OCI-LY7 (cell line): ENCODE measurements around the gene CDT1. TPM values are rescaled to one million over a fixed set of nuclear protein-coding genes. Genes with fewer than 3 reads are reported as not detected.

Experiments used
- BruUV-seq: library from RNA; stranded (reverse); fragments of 400-500 nt; replicated peaks from 2 replicates; lab custom pipeline; 2021; lab: Mats Ljungman, UMichigan
- CTCF ChIA-PET: fragments of 300-600 bp; sonication (Branson Sonifier 250); formaldehyde crosslinking; loops from one replicate; lab custom pipeline; 2022; ENCODE audit warnings: antibody characterized with exemption; ENCODE audit not compliant: unreplicated experiment; lab: Charles Lee
- POLR2A ChIA-PET: fragments of 300-600 bp; sonication (Branson Sonifier 250); formaldehyde crosslinking; loops from one replicate; lab custom pipeline; 2022; ENCODE audit warnings: antibody characterized with exemption; lab: Charles Lee
- DNase-seq: peaks from one replicate; pipeline ENCODE4 v3.0.0-alpha.2; 2015; ENCODE audit warnings: low spot score
- H2AFZ ChIP-seq: fragments of 200-600 bp; sonication (generic), shearing (Covaris generic); 2 replicates; pipeline ENCODE4 v1.6.1; 2014; ENCODE audit warnings: mild to moderate bottlenecking, antibody characterized with exemption, low read length, moderate library complexity
- H3K27ac ChIP-seq: fragments of 200-600 bp; sonication (generic); 2 replicates; pipeline ENCODE4 v1.5.1; 2014; ENCODE audit warnings: mixed run types, low read depth, mild to moderate bottlenecking, moderate library complexity, low read length, inconsistent platforms; ENCODE audit not compliant: poor library complexity, severe bottlenecking
- H3K36me3 ChIP-seq: fragments of 200-600 bp; sonication (generic); 2 replicates; pipeline ENCODE4 v1.6.1; 2014; ENCODE audit warnings: mild to moderate bottlenecking, antibody characterized with exemption, low read length, moderate library complexity, mixed read lengths; ENCODE audit not compliant: insufficient read depth
- H3K4me1 ChIP-seq: fragments of 200-600 bp; sonication (generic); 2 replicates; pipeline ENCODE4 v1.5.1; 2014; ENCODE audit warnings: mild to moderate bottlenecking, low read length; ENCODE audit not compliant: insufficient read depth, poor library complexity, severe bottlenecking
- H3K4me2 ChIP-seq: fragments of 200-600 bp; sonication (generic); 2 replicates; pipeline ENCODE4 v1.6.1; 2014; ENCODE audit warnings: mild to moderate bottlenecking, low read length
- H3K4me3 ChIP-seq: fragments of 200-600 bp; sonication (generic); 2 replicates; pipeline ENCODE4 v1.5.1; 2014; ENCODE audit warnings: mild to moderate bottlenecking, low read depth, low read length; ENCODE audit not compliant: poor library complexity, severe bottlenecking
- H3K79me2 ChIP-seq: fragments of 200-600 bp; sonication (generic); 2 replicates; pipeline ENCODE4 v1.6.1; 2016; ENCODE audit warnings: low read depth, mild to moderate bottlenecking, low read length, moderate library complexity, mixed read lengths; ENCODE audit not compliant: insufficient read depth
- H3K9me2 ChIP-seq: fragments of 200-600 bp; sonication (generic); 2 replicates; pipeline ENCODE4 v1.6.1; 2016; ENCODE audit warnings: mild to moderate bottlenecking, low read length, mixed read lengths; ENCODE audit not compliant: insufficient read depth
- H3K9me3 ChIP-seq: fragments of 200-600 bp; sonication (generic); 2 replicates; pipeline ENCODE4 v1.6.1; 2014; ENCODE audit warnings: mild to moderate bottlenecking, mixed run types, low read length, mixed read lengths
- H4K20me1 ChIP-seq: fragments of 200-600 bp; sonication (generic); 2 replicates; pipeline ENCODE4 v1.6.1; 2014; ENCODE audit warnings: mild to moderate bottlenecking, antibody characterized with exemption, low read length, moderate library complexity, mixed read lengths; ENCODE audit not compliant: insufficient read depth
- CTCF ChIP-seq: fragments of 200-600 bp; sonication (generic); conservative IDR thresholded peaks from 2 replicates; pipeline ENCODE4 v1.5.1; 2014; ENCODE audit warnings: mild to moderate bottlenecking, antibody characterized with exemption, low read length, moderate library complexity, mixed read lengths
- EZH2phosphoT487 ChIP-seq: fragments of 200-600 bp; sonication (generic); IDR thresholded peaks from 2 replicates; pipeline ENCODE4 v1.6.1; 2018; ENCODE audit warnings: low read depth, borderline replicate concordance, mild to moderate bottlenecking, mixed run types, antibody characterized with exemption, low read length, moderate library complexity, mixed read lengths
- intact Hi-C: fragments of 100-400 bp; cut with micrococcal nuclease; formaldehyde crosslinking; loops from one replicate; pipeline ENCODE4 v1.10.0; 2022; ENCODE audit not compliant: unreplicated experiment
- total RNA-seq, 2 experiments: library from RNA; depleted of rRNA in 1 of 2; stranded (reverse); fragments of >200 nt in 1 of 2; shearing (Covaris generic) in 1 of 2; gene quantifications; 2 replicates each; pipeline ENCODE4 v1.2.3, GENCODE V29; 2014 to 2022

The CDT1 gene
- total RNA-seq, 2 experiments from 2014 or later, result 82.7 to 108 TPM

GRCh38 chr16:88837806-88838205, 34.2 kb downstream of the CDT1 start:
- no TSS peak for BruUV-seq
- Histone ChIP-seq H3K4me2 (no peak overlapping the region), H3K4me1 (no peaks in the 10 kb centered on the region), H3K36me3 (no peaks in the 10 kb centered on the region), H3K4me3 (no peak overlapping the region), H4K20me1 (no peaks in the 10 kb centered on the region), H3K79me2 (no peaks in the 10 kb centered on the region), H3K27ac (no peak overlapping the region), H3K9me3 (no peaks in the 10 kb centered on the region), H2AFZ (no peak overlapping the region), H3K9me2 (no peaks in the 10 kb centered on the region)
- intact Hi-C loops, result no loop called here
- TF ChIP-seq CTCF (no peak), EZH2phosphoT487 (no peak)
- ChIA-PET POLR2A (no interaction called here), CTCF (no interaction called here)
- DNase-seq, result no peak

GRCh38 chr16:88838566-88838965, 35.0 kb downstream of the CDT1 start:
- TF ChIP-seq CTCF (no peak), EZH2phosphoT487 (no peak)
- BruUV-seq, result no TSS peak
- intact Hi-C loops, result no loop called here

GRCh38 chr16:88839026-88839529, 35.5 kb downstream of the CDT1 start:
- Histone ChIP-seq H2AFZ (no peak overlapping the region), H3K9me3 (no peaks in the 10 kb centered on the region), H3K27ac (no peak overlapping the region), H4K20me1 (no peaks in the 10 kb centered on the region), H3K9me2 (no peaks in the 10 kb centered on the region), H3K4me1 (no peaks in the 10 kb centered on the region), H3K36me3 (no peaks in the 10 kb centered on the region), H3K79me2 (no peaks in the 10 kb centered on the region), H3K4me3 (no peak overlapping the region), H3K4me2 (no peak overlapping the region)
- ChIA-PET CTCF (no interaction called here), POLR2A (no interaction called here)
- DNase-seq, result no peak
- TF ChIP-seq EZH2phosphoT487 (no peak), CTCF (no peak)
- no TSS peak for BruUV-seq
- intact Hi-C loops, result no loop called here

More at GRCh38 chr16:88838566-88838965, 35.0 kb downstream of the CDT1 start:
- no peak overlapping the region for H3K4me2 ChIP-seq
- no peaks in the 10 kb centered on the region for H3K79me2 ChIP-seq
- no peaks in the 10 kb centered on the region for H3K4me1 ChIP-seq
- H3K9me3 ChIP-seq, result no peaks in the 10 kb centered on the region
- POLR2A ChIA-PET, result no interaction called here
- H2AFZ ChIP-seq, result no peak overlapping the region
- H4K20me1 ChIP-seq, result no peaks in the 10 kb centered on the region
- H3K27ac ChIP-seq, result no peak overlapping the region
- CTCF ChIA-PET, result no interaction called here
- no peak for DNase-seq
- no peak overlapping the region for H3K4me3 ChIP-seq
- no peaks in the 10 kb centered on the region for H3K9me2 ChIP-seq
- H3K36me3 ChIP-seq, result no peaks in the 10 kb centered on the region
